ENCODE measurements around the gene TOMM40L.

The TOMM40L gene

GRCh38 chr1:161258439-161259344, 32.8 kb downstream of the TOMM40L start, which contains the start of gene PCP4L1:
PCP4L1 (plus strand) TSS chr1:161258745; CDS start chr1:161258975, 230 bp downstream.
- peak; percentile 68 for DNase-seq

- DNase-seq, result no peak
These were observed 33.5 kb downstream of the TOMM40L start for GRCh38 chr1:161259345-161259702.

- DNase-seq, result no peak
These were observed 33.9 kb downstream of the TOMM40L start for GRCh38 chr1:161259765-161260164.

GRCh38 chr1:161260376-161261260, 34.8 kb downstream of the TOMM40L start:
- no peak for DNase-seq

GRCh38 chr1:161261261-161262235, 35.7 kb downstream of the TOMM40L start:
- DNase-seq, result no peak

GRCh38 chr1:161265305-161265704, 39.4 kb downstream of the TOMM40L start:
- no peak for DNase-seq

GRCh38 chr1:161266202-161266601, 40.3 kb downstream of the TOMM40L start:
- no peak for DNase-seq

GRCh38 chr1:161266836-161267235, 41.0 kb downstream of the TOMM40L start:
- DNase-seq, result no peak

GRCh38 chr1:161267321-161267720, 41.5 kb downstream of the TOMM40L start:
- DNase-seq, result no peak

- no peak for DNase-seq
These were observed 47.5 kb downstream of the TOMM40L start for GRCh38 chr1:161273402-161273801.

GRCh38 chr1:161274874-161275273, 49.0 kb downstream of the TOMM40L start:
- no peak for DNase-seq
